ENCODE results near the gene ABCA12.

ABCA12 gene

DNA sequence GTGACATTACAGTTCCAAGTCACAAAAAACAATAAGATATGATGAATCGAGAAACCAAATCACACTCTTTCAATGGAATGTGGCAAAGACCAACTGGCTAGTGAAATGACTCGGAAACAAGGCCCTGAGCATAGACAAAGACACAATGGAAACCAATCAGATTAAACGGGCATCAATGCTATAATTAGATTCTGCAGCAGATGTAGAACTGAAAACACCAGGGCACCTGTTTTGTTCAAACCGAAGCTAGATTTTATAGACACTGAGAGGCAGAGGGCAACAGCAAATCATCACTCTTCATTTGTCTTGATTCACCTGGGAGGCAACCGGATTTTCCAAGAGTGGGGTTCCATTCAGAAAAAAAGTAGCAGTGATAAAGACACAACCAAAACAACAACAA, 236.1 kb downstream of the ABCA12 start:
- DNase-seq: no peak

DNA sequence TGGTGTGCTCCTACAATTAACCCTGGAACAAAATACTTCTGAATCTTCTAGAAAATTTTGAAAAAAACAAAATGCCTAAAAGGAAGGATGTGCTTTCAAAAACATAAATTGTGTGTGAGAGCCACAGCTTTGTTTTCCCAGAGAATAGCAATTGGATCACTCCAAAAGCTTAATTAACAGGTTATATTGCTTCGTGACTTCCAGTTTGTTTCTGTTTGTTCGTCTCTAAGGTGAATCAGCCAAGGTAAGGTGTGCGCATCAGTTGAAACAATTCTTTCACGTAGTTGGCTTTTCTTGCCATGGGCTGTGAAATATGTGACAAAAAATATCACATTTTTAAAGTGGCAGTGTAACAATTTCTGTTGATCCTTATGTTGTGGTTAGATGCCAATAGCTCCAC, 238.7 kb downstream of the ABCA12 start:
- no peak for DNase-seq

GRCh38 chr2:214896274-214896673, 242.2 kb downstream of the ABCA12 start:
- DNase-seq: no peak

DNA sequence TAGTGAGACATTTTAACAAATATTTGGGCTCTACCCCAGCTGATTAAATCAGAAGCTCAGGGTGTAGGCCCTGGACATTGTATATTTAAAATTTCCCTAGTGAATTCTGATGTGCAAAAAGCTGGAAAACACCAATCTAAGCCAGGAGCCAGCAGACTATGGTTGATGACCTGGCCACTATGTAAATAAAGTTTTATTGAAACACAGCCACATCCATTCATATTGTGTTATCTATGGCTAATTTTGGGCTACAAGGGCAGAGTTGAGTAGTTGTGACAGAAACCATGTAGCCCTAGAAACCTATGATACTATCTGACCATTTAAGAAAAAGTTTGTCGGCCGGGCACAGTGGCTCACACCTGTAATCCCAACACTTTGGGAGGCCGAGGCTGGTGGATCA, 243.0 kb downstream of the ABCA12 start:
- no peak for DNase-seq

DNA sequence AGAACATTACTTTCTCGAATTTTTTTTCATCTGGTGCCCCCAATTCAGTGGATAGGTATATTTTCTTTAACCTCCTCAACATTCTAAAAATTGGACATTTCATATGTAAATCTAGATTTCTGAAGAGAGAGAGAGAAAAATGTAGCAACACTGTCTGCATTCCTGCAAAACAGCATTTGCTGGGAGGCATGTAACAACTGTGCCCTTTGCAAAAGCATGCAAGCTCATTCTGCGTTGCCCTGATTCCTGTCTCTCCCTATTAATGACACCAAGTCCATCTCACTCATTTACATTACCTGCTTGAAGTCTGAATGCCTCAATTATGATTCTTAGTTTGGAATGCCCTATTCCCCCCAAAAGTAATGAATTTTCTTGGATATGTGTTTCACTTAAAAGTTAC, 249.1 kb downstream of the ABCA12 start:
- no peak for DNase-seq

DNA sequence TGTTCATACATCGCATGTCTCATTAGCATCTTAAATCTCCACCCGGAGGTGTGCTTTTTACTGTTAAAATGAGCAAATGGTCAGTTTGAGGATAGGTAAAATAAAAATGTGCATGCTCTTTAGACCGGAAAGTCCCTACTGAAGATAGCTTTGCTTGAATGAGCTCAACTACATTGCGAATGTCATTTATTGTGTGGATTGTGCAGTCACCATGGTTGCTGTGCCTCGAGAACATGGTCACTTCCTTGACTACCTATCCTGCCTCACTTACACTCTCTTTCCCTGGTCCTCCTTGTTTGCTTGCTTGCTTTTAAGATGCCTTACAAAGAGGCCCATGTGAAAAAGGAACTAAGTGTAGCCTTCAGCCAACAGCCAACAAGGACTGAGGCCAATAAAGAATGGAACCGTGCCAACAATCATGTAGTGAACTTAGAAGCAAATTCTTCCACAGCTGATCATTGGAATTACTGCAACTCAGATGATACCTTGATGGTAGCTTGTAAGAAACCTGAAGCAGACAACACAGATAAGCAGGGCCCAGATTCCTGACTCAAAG, 256.7 kb downstream of the ABCA12 start:
- no peak for DNase-seq

All from hematopoietic multipotent progenitor cell treated with erythropoietin and hydrocortisone succinate and interleukin-3 and kit ligand, for 6 days (in vitro differentiated cells).